Fibroblast of skin of right biceps (primary cell): ENCODE results near the gene PPP1CA.
"Not testable (repeated sequence)": the region's sequence is repeated elsewhere in the genome, so short reads cannot be mapped to it uniquely, and the experiment has no call there.

ENCODE experiments used
- DNase-seq: peaks from one replicate; pipeline ENCODE4 v3.0.0-alpha.2; 2013

The PPP1CA gene

GRCh38 chr11:67434395-67434881 lies 32.8 kb upstream of the PPP1CA start:
- no peak for DNase-seq

- no peak for DNase-seq
Measured at GRCh38 chr11:67433536-67434394, 32.1 kb upstream of the PPP1CA start.

DNA sequence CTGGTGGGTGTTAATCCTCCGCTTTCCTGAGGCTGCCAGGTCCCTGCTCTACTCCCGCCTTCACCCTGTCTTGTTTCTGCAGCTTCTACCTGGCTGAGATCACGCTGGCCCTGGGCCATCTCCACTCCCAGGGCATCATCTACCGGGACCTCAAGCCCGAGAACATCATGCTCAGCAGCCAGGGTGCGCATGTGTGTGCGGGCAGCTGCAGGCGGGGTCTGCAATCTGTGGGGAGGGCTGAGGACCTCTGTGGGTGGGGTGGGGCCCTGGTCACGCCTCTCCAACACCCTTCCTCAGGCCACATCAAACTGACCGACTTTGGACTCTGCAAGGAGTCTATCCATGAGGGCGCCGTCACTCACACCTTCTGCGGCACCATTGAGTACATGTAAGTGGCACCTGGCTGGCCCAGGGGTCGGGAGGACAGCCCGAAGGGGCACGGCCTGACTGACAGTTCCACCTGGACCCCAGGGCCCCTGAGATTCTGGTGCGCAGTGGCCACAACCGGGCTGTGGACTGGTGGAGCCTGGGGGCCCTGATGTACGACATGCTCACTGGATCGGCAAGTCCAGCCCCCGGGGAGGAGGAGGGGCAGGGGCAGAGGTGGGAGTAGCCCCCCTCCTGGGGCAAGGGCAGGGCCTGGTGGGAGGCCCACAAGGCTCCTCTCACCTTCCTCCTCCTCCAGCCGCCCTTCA lies 31.1 kb upstream of the PPP1CA start:
- no peak for DNase-seq

- DNase-seq = no peak
Measured at GRCh38 chr11:67431346-67432249, 29.9 kb upstream of the PPP1CA start.

GRCh38 chr11:67429722-67430121 lies 28.1 kb upstream of the PPP1CA start:
- DNase-seq = no peak

- DNase-seq = no peak
Measured at GRCh38 chr11:67429038-67429668, 27.5 kb upstream of the PPP1CA start.

DNA sequence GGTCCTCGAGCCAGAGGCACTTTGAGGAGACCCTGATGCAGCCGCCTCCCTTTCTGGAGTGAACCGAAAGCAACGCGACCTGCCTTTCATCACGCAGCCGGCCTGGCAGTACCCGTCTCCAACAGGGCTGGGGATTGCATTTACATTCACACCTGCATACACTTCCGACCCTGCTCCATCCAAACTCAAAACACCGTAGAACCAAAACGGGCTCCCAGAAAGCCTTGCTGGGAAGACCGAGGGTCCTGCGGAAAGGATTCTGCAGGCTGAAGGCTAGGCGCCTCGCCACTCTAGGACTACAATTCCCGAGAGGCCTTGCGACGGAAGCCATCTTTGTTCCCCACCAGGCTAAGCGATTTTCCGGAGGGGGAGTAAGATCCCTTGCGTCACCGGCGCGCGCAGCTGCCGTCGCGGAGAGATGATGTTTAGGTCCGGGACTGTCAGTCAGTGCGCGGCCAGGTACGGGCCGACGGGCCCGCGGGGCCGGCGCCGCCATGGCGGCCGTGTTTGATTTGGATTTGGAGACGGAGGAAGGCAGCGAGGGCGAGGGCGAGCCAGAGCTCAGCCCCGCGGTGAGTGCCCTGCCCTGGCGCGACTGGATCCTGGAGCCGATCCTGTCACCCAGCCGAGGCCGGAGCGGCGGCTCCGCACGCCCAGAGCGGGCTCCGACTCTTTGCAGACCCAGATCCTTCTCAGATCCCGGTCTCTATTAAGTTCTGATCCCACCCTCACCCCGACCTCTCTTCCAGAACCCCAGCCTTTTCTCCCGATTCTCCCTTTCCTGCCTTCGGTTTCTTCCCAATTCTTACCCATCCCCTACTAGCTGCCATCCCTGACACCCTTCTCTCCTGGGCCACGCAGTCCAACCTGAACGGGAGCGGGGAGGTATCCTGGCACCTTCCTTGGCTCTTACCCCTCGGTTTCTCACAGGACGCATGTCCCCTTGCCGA lies 26.7 kb upstream of the PPP1CA start, which contains the start of gene RPS6KB2:
Gene RPS6KB2 (plus strand): TSS at position 443 of the 950 bp plus-strand sequence. CDS start 52 bp downstream, at position 495.
- peak; percentile 97 for DNase-seq

GRCh38 chr11:67427364-67427859 lies 25.8 kb upstream of the PPP1CA start:
- DNase-seq = not testable (repeated sequence)

DNA sequence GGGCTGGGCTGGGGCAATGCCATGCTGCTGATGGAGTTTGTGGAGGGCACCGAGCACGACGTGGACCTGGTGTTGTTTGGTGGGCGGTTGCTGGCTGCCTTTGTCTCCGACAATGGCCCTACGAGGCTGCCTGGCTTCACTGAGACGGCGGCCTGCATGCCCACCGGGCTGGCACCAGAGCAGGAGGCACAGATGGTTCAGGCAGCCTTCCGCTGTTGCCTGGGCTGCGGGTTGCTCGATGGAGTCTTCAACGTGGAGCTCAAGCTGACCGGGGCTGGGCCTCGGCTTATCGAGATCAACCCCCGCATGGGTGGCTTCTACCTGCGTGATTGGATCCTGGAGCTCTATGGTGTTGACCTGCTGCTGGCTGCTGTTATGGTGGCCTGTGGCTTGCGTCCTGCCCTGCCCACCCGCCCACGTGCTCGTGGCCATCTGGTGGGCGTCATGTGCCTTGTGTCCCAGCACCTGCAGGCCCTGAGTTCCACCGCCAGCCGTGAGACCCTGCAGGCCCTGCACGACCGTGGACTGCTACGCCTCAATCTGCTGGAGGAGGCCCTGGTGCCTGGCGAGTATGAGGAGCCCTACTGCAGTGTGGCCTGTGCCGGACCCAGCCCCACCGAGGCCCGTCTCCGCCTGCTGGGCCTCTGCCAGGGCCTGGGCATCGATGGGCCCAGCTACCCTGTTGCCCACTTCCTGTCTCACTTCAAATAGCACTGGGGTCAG lies 22.4 kb upstream of the PPP1CA start:
- DNase-seq = no peak

DNA sequence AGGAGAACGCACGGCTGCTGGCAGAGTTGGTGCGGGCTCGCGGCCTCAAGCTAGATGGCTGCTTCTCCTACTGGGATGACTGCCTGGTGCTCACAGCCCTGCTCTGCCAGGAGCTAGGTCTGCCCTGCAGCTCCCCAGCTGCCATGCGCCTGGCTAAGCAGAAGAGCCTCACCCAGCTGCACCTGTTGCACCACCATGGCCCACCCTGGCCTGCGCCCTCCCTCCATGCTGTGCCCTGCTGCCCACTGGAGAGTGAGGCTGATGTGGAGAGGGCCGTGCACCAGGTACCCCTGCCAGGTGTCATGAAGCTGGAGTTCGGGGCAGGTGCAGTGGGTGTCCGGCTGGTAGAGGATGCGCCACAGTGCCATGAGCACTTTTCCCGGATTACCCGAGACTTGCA lies 21.8 kb upstream of the PPP1CA start:
- DNase-seq = no peak

GRCh38 chr11:67422891-67423290 lies 21.2 kb upstream of the PPP1CA start:
- DNase-seq = no peak

- no peak for DNase-seq
Measured at GRCh38 chr11:67421430-67422031, 19.9 kb upstream of the PPP1CA start.

DNA sequence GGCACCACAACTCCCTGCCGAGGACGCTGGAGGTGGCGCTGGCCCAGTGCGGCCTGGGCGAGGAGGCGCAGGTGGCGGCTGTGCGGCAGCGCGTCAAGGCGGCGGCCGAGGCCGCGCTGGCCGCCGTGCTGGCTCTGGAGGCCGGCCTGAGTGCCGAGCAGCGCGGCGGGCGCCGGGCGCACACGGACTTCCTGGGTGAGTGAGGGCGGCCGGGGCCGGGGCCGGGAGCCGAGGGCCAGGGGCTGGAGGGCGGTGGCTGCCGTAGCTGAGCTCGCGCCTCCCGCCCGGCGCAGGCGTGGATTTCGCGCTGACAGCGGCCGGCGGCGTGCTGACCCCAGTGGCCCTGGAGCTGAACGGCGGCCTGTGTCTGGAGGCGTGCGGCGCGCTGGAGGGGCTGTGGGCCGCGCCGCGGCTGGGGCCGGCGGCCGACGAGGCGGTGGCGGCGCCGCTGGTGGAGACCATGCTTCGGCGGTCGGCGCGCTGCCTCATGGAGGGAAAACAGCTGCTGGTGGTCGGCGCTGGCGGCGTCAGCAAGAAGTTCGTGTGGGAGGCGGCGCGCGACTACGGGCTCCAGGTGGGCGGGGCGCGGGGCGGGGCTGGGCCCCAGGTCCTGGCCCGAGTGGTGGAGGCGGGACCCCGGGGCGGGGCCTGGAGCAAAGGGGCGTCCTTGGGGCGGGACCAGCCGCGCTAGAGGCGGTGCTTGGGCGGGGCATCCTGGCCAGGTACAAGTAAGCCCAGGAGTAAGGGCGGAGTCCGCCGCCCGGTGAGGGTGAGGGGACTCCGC lies 19.2 kb upstream of the PPP1CA start:
- peak; percentile 92 for DNase-seq

- DNase-seq = no peak
Measured at GRCh38 chr11:67420147-67420645, 18.5 kb upstream of the PPP1CA start.

- DNase-seq = no peak
Measured at GRCh38 chr11:67419325-67420049, 17.8 kb upstream of the PPP1CA start.

DNA sequence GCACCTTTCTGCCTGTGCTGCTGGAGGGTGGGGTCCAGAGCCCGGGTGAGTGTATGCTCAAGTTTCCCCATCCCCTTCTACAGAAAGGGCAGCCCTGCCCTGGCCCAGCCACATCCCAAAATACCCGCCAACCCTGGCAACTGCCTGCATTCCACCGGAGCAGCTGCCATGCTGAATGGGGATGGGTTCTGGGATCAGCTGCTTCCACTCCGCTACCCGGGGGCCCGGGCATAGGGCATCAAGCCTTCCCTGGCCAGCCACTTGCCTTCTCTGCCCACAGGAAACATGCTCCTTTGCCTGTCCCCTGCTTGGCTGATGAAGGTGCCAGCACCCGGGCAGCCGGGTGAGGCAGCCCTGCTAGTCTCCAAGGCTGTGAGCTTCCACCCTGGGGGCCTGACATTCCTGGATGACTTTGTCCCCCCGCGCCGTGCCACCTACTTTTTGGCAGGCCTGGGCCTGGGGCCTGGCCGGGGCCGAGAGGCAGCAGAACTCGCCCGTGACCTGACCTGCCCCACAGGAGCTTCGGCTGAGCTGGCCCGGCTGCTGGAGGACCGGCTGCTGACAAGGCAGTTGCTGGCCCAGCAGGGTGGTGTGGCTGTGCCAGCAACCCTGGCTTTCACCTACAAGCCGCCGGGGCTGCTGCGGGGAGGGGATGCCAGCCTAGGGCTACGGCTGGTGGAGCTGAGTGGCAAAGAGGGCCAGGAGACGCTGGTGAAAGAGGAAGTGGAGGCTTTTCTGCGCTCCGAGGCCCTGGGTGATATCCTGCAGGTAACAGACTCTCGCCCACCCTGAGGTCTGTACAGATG lies 17.0 kb upstream of the PPP1CA start:
- DNase-seq = no peak

DNA sequence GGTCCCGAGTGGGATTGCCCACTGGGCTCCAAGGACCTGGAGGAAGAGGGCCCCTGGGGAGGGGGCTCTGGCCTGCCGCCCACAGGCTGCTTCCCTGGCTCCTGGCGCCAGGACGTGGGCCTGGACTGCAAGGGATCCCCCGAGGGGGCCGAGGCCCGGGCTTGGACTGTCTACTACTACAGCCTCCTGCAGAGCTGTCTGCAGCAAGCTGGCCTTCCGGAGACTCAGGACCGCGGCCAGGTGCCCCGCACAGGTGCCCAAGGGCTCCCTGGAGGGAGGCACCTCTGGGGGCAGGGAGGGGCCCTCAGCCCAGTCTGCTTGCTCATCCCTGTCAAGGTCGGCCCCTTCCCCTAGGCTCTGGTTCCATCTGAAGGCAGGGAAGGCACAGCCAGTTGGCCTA lies 15.8 kb upstream of the PPP1CA start:
- no peak for DNase-seq
